Stimulated activated CD8-positive, alpha-beta memory T cell treated with anti-CD3 and anti-CD28 coated beads, Interleukin-4, amount 100 ng/mL, for 4 hours (primary cell): ENCODE data around the gene TUBA4B.

Experiments used
- DNase-seq, 2 donors: peaks; one replicate each; pipeline ENCODE4 v3.0.0-alpha.2; 2020; ENCODE audit warnings: low read depth in 2 of 2, low spot score in 1 of 2

The TUBA4B gene

DNA sequence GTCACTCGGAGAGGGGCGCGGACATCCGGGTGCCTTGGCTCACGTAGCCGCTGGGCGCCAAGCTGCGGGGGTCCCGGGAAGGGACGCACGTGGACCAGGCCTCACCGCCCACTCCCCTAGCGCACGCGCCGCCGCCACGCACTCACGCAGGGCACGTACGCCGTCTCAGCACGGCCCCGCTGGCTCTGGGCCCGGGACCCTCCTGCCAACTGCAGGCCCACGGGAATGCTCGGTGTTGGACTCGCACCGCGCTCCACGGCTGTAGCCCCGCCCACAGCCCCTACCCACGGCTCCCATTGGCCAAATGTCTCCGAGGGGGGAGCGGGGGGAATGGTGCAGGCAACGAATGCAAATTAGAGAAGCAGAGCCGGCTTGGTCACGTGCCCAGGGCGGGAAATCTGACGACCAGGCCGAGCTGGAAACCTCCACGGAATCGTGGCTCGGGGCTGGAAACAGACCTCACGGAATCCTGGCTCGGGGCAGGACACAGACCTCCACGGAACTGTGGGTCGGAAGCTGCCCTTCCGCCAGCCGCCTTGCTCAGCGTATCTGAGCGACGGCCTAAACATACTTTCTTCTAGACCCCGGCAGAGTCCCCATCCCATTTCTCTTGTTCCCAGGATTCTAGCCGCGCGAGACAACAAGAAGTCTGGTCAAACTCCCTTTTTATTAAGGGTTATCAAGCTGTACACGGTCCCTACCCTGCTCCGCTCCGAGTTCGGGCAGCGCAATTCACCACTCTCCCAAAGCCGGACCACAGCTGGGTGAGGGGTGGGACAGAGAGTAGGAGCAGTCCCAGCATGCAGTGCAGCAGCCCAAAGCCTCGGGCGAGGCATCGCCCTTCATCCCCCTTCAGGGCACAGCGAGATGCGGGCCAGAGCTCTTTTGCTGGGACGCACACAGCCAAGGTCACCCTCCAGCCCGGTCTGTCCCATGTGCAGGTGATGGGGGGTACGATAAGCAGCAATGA, 34.0 kb upstream of the TUBA4B start, which contains the start of gene ABCB6:
TSS of gene ABCB6 (minus strand) at position 227 of the 970 bp plus-strand sequence. CDS start 285 bp downstream, outside the sequence.
- peak; percentile 76 to 78 for DNase-seq

GRCh38 chr2:219219784-219220532, 33.1 kb upstream of the TUBA4B start:
- DNase-seq, result no peak

- no peak for DNase-seq
These were observed 32.2 kb upstream of the TUBA4B start for GRCh38 chr2:219220652-219221402.

DNA sequence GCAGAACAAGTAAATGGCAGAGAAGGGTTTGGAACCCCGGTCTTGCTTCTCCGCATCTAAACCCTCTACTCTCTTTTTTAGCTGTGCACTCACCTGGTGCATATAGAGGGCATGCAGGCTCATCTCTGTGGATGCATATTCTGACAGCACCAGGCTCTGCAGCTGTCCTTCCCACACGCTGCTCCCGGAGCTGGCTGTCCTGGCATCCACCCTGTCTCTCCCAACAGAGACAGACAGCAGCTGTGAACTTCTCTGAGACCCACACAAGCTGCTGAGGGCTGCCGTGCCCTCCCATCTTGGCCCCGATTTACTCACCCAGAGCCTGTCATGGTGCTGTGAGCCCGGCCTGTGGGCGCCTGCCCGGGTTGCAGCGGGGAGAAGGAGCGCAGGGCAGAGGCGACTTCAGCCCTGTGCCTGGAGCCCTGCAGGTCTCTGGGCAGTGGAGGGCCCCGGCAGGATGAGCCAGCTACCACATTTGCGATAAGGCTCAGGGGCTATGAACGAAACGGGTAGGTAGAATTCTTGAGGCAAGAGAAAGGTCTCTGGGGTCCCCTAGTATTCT, 31.0 kb upstream of the TUBA4B start:
- no peak for DNase-seq

DNA sequence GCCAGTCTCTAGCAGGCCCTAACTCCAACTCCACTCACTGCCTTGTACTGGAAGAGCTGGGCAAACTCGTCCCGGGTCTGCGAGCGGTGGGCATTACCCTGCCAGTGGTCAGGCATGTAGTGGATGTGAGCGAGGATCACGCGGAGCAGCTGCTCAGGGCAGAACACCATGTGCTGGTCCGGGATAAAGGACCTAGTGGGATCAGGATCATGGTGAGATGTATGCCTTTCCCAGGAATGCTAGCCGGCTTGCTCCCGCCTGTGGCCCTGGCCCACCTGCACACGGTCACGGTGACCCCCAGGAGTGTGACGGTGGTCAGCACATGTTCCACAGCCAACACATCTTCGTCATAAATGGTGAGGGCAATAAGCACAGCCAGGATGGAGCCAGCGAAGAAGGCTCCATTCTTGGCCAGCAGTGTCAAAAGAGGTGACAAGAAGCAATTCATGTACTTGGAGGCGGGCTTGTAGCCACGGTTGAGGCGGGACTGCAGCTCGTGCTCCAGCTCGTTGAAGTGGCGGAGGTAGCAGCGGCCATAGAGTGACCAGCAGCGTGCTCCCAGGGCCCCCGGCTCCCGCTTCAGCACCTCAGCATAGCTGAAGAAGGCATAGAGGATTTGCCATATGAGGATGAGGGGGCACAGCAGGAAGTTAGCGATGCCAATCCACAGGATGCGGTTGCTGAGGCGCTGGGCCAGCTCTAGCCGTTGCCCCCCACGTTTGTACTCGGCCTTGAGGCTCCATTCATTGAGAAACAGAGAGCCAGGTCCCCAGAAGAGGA, 29.0 kb upstream of the TUBA4B start:
- no peak for DNase-seq

- no peak for DNase-seq
These were observed 27.7 kb upstream of the TUBA4B start for GRCh38 chr2:219225350-219225749.

- DNase-seq, result no peak
These were observed 24.8 kb upstream of the TUBA4B start for GRCh38 chr2:219228041-219228910.

DNA sequence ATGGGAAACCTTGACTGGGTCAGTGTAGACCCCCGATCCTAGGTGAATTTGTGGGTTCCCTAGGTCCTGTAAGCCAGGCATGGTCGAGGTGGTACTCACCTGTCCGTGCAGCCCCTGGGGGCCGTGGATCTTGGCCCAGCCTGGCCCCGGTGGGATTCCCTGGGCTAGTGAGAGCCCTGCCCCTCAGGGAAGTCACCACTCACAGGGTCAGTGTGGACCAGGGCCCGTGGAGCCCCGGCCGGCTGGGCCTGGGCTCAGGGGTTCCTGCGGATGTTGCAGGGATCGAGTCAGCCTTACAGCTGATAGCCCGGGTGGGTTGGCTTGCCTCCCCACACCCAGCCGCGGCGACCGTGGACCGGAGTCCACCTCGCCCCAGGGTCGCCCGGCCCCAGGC, 24.1 kb upstream of the TUBA4B start:
- DNase-seq, result no peak

GRCh38 chr2:219229305-219230058, 23.6 kb upstream of the TUBA4B start, which contains the start of the genes ANKZF1 and ATG9A:
ANKZF1 (plus strand) TSS chr2:219229806; CDS start chr2:219230258, 452 bp downstream.
ATG9A (minus strand) TSS chr2:219229636; CDS start chr2:219228024, 1,612 bp downstream.
- peak; percentile 95 to 96 for DNase-seq

- DNase-seq, result no peak
These were observed 22.9 kb upstream of the TUBA4B start for GRCh38 chr2:219230059-219230540.

GRCh38 chr2:219234331-219234730, 18.7 kb upstream of the TUBA4B start:
- DNase-seq, result no peak

DNA sequence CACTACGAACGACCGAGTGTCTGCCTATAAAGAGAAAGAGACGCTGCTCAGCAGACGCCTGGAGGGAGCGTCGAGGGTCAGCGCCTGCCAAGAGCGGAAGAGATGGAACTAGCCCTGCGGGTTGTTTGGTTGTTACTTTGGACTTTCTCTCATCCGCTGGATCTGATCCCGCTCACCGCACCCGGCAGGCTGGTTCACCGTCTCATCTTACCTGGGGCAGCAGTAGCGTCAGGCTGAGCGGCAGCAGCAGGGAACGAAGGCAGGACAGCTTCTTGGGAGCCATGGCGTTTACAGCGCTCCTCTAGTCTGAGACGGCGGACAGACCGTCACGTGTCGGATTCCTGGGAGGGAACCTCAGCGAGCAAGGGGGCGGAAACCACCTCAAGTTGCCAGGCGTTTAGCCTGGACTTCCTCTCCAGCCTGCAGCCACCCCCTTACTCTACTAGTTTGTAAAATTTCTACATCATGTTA, 9.7 kb upstream of the TUBA4B start:
- no peak for DNase-seq

DNA sequence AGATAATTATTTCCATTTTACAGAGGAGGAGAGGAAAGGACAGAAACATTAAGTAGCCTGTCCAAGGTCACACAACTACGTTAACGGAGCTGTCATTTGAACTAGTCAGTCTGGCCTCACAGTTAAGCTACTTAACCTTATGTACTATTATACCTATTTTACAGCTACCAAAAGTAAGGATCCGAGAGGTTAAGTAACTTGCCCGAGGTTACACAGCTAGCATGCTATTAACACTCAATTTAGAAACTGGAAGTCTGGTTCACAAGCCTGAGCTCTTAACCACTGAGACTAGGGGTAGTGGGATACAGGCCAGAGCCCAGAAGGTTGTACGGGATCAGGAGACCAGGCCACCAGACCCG, 8.3 kb upstream of the TUBA4B start:
- no peak for DNase-seq

- peak; percentile 78 to 80 for DNase-seq
These were observed 7.7 kb upstream of the TUBA4B start, which contains the start of the genes GLB1L and STK16 for GRCh38 chr2:219245148-219245898. GLB1L (minus strand) TSS chr2:219245444; CDS start chr2:219243573, 1,871 bp downstream. STK16 (plus strand) TSS chr2:219245479; CDS start chr2:219246000, 521 bp downstream.

- no peak for DNase-seq
These were observed 7.2 kb upstream of the TUBA4B start for GRCh38 chr2:219245899-219246230.

GRCh38 chr2:219246559-219246958, 6.5 kb upstream of the TUBA4B start:
- no peak for DNase-seq
